H1 (cell line): Measurements from ENCODE around the gene MOGAT3. TPM values are rescaled to one million over a fixed set of nuclear protein-coding genes. Genes with fewer than 3 reads are reported as not detected.

Experiments
- CTCF ChIA-PET: fragments of 300-600 bp; sonication (Branson Sonifier 250); formaldehyde crosslinking; loops from one replicate; lab custom pipeline; 2021; ENCODE audit not compliant: partially characterized antibody; lab: Charles Lee
- POLR2A ChIA-PET: fragments of 300-600 bp; sonication (Branson Sonifier 250); formaldehyde crosslinking; loops from one replicate; lab custom pipeline; 2021; ENCODE audit warnings: inconsistent platforms; ENCODE audit not compliant: partially characterized antibody; lab: Charles Lee
- DNase-seq, 2 experiments: peaks; one replicate each; pipeline versions ENCODE4 v3.0.0 to v3.0.0-alpha.2; 2010 to 2022; ENCODE audit warnings: low spot score in 2 of 2, low read depth in 1 of 2, mixed read lengths in 1 of 2
- FAIRE-seq: peaks from 2 replicates; lab custom pipeline; 2011; peaks lifted over from hg19 to GRCh38; lab: Jason Lieb, UNC
- H2AFZ ChIP-seq: 2 replicates; pipeline ENCODE4 v1.8.1; 2012; ENCODE audit warnings: low read length, inconsistent platforms
- H2AK5ac ChIP-seq: 2 replicates; pipeline ENCODE4 v1.6.1; 2013; ENCODE audit warnings: low read depth, low read length
- H2BK120ac ChIP-seq: replicated peaks from 2 replicates; pipeline ENCODE3; 2013; ENCODE audit warnings: low read depth, low read length, inconsistent platforms
- H2BK12ac ChIP-seq: 2 replicates; pipeline ENCODE4 v1.6.1; 2013; ENCODE audit warnings: low read depth, low read length
- H2BK15ac ChIP-seq: 2 replicates; pipeline ENCODE4 v1.6.1; 2013; ENCODE audit warnings: low read length
- H2BK20ac ChIP-seq: 2 replicates; pipeline ENCODE4 v1.6.1; 2013; ENCODE audit warnings: low read length
- H2BK5ac ChIP-seq: 2 replicates; pipeline ENCODE4 v1.6.1; 2013; ENCODE audit warnings: low read depth, low read length
- H3K14ac ChIP-seq: 2 replicates; pipeline ENCODE4 v1.6.1; 2013; ENCODE audit warnings: inconsistent platforms; ENCODE audit not compliant: insufficient read length
- H3K18ac ChIP-seq: 2 replicates; pipeline ENCODE4 v1.6.1; 2013; ENCODE audit warnings: low read length; ENCODE audit errors: extremely low read depth
- H3K23ac ChIP-seq: 2 replicates; pipeline ENCODE4 v1.6.1; 2013; ENCODE audit warnings: inconsistent platforms; ENCODE audit not compliant: insufficient read length
- H3K23me2 ChIP-seq: 2 replicates; pipeline ENCODE4 v1.6.1; 2013; ENCODE audit warnings: low read depth, low read length
- H3K27ac ChIP-seq: 2 replicates; pipeline ENCODE4 v1.6.1; 2011; ENCODE audit warnings: low read depth, low read length, inconsistent platforms
- H3K27me3 ChIP-seq, 4 experiments: replicated peaks in 1 of 4; 1 replicate in 1 of 4; 2 replicates in 3 of 4; pipeline versions ENCODE4 v1.6.1 to v1.8.1; 2011 to 2013; ENCODE audit warnings: low read length in 3 of 4, mild to moderate bottlenecking in 3 of 4, inconsistent platforms in 2 of 4, mixed read lengths in 2 of 4, moderate library complexity in 1 of 4; ENCODE audit not compliant: control insufficient read depth in 3 of 4, insufficient read depth in 3 of 4; ENCODE audit errors: extremely low read depth in 1 of 4
- H3K36me3 ChIP-seq, 4 experiments: 2 replicates each; pipeline versions ENCODE4 v1.6.1 to v1.8.1; 2011 to 2013; ENCODE audit warnings: mild to moderate bottlenecking in 4 of 4, low read length in 3 of 4, moderate library complexity in 2 of 4, control low read depth in 1 of 4, inconsistent platforms in 1 of 4; ENCODE audit not compliant: insufficient read depth in 4 of 4, control insufficient read depth in 2 of 4
- H3K4ac ChIP-seq: replicated peaks from 2 replicates; pipeline ENCODE3; 2013; ENCODE audit warnings: low read length, low read depth, mixed read lengths, inconsistent platforms; ENCODE audit not compliant: insufficient read length
- H3K4me1 ChIP-seq, 4 experiments: replicated peaks in 1 of 4; 1 replicate in 1 of 4; 2 replicates in 3 of 4; pipeline versions ENCODE4 v1.6.1 to v1.8.1; 2011 to 2013; ENCODE audit warnings: low read length in 3 of 4, inconsistent platforms in 2 of 4, mixed read lengths in 1 of 4; ENCODE audit not compliant: insufficient read depth in 4 of 4, control insufficient read depth in 3 of 4
- H3K4me2 ChIP-seq, 2 experiments: 2 replicates each; pipeline versions ENCODE4 v1.6.1 to v1.8.1; 2011 to 2013; ENCODE audit warnings: low read depth in 2 of 2, low read length in 2 of 2, control low read depth in 1 of 2, inconsistent platforms in 1 of 2, mild to moderate bottlenecking in 1 of 2; ENCODE audit not compliant: insufficient read depth in 1 of 2
- H3K4me3 ChIP-seq, 4 experiments: fragments of 200-600, 300-600 bp in 1 of 4; sonication (generic), shearing (Covaris generic), sonication (Bioruptor Twin) in 1 of 4; 2 replicates each; pipeline versions ENCODE4 v1.5.1 to v1.8.1; 2011 to 2016; ENCODE audit warnings: low read length in 4 of 4, low read depth in 3 of 4, control low read depth in 2 of 4, inconsistent platforms in 2 of 4, mild to moderate bottlenecking in 2 of 4, mixed read lengths in 1 of 4, moderate library complexity in 1 of 4; ENCODE audit not compliant: insufficient read depth in 2 of 4; ENCODE audit errors: extremely low read depth in 1 of 4
- H3K56ac ChIP-seq: replicated peaks from 2 replicates; pipeline ENCODE3; 2013; ENCODE audit warnings: low read depth, mild to moderate bottlenecking, mixed read lengths, low read length, inconsistent platforms; ENCODE audit not compliant: insufficient read length
- H3K79me1 ChIP-seq: 2 replicates; pipeline ENCODE4 v1.6.1; 2013; ENCODE audit warnings: low read depth, low read length, control low read depth
- H3K79me2 ChIP-seq, 2 experiments: 2 replicates each; pipeline versions ENCODE4 v1.6.1 to v1.8.1; 2012 to 2013; ENCODE audit warnings: low read length in 2 of 2, mild to moderate bottlenecking in 2 of 2, inconsistent platforms in 1 of 2; ENCODE audit not compliant: insufficient read depth in 2 of 2, control insufficient read depth in 1 of 2
- H3K9ac ChIP-seq, 4 experiments: replicated peaks in 1 of 4; 1 replicate in 1 of 4; 2 replicates in 3 of 4; pipeline versions ENCODE4 v1.6.1 to v1.8.1; 2011 to 2013; ENCODE audit warnings: low read depth in 3 of 4, low read length in 3 of 4, control low read depth in 2 of 4, mild to moderate bottlenecking in 2 of 4, moderate library complexity in 2 of 4, inconsistent platforms in 1 of 4; ENCODE audit errors: extremely low read depth in 1 of 4
- H3K9me3 ChIP-seq, 2 experiments: 2 replicates each; pipeline versions ENCODE4 v1.6.1 to v1.8.1; 2012 to 2013; ENCODE audit warnings: mild to moderate bottlenecking in 2 of 2, moderate library complexity in 2 of 2, control low read depth in 1 of 2, inconsistent platforms in 1 of 2, low read depth in 1 of 2, low read length in 1 of 2, mixed read lengths in 1 of 2; ENCODE audit not compliant: insufficient read depth in 2 of 2
- H4K20me1 ChIP-seq, 2 experiments: replicated peaks in 1 of 2; 2 replicates each; pipeline versions ENCODE3 to v1.8.1; 2011 to 2013; ENCODE audit warnings: inconsistent platforms in 2 of 2, low read length in 2 of 2, mild to moderate bottlenecking in 1 of 2; ENCODE audit not compliant: insufficient read depth in 2 of 2, control insufficient read depth in 1 of 2
- H4K5ac ChIP-seq: 2 replicates; pipeline ENCODE4 v1.6.1; 2013; ENCODE audit warnings: low read length, low read depth, mixed read lengths, inconsistent platforms; ENCODE audit not compliant: insufficient read length
- H4K8ac ChIP-seq: 2 replicates; pipeline ENCODE4 v1.8.0; 2013; ENCODE audit warnings: mild to moderate bottlenecking, moderate library complexity, low read length, inconsistent platforms; ENCODE audit not compliant: insufficient read depth; ENCODE audit errors: extremely low read depth
- H4K91ac ChIP-seq: replicated peaks from 2 replicates; pipeline ENCODE3; 2013; ENCODE audit warnings: low read length, mixed read lengths, inconsistent platforms; ENCODE audit not compliant: insufficient read length
- ASH2L ChIP-seq: fragments of 200-600, 300-600 bp; sonication (generic); IDR thresholded peaks from one replicate; pipeline ENCODE4 v1.7.1; 2017; ENCODE audit warnings: low read length
- BRCA1 ChIP-seq: IDR thresholded peaks from 2 replicates; pipeline ENCODE4 v1.6.1; 2012; ENCODE audit warnings: low read depth, low read length, improper control_type of control experiment
- EP300 ChIP-seq, 2 experiments: IDR thresholded peaks; 1 replicate in 1 of 2; 2 replicates in 1 of 2; pipeline ENCODE4 v1.6.1; 2011 to 2012; ENCODE audit warnings: low read depth in 2 of 2, low read length in 2 of 2, mild to moderate bottlenecking in 2 of 2, borderline replicate concordance in 1 of 2, inconsistent platforms in 1 of 2, moderate library complexity in 1 of 2
- HDAC2 ChIP-seq, 2 experiments: fragments of 300-600 bp in 1 of 2; sonication (generic) in 1 of 2; IDR thresholded peaks; 2 replicates each; pipeline ENCODE4 v1.6.1; 2011 to 2012; ENCODE audit warnings: low read depth in 2 of 2, low read length in 2 of 2, mild to moderate bottlenecking in 2 of 2, moderate library complexity in 2 of 2, borderline replicate concordance in 1 of 2, inconsistent platforms in 1 of 2
- KDM4A ChIP-seq: IDR thresholded peaks from one replicate; pipeline ENCODE4 v1.7.1; 2012; ENCODE audit warnings: low read depth, mild to moderate bottlenecking, moderate library complexity, low read length, inconsistent platforms; ENCODE audit not compliant: severe bottlenecking
- PHF8 ChIP-seq: fragments of 200-600 bp; sonication (generic); conservative IDR thresholded peaks from 2 replicates; pipeline ENCODE4 v1.7.1; 2012; ENCODE audit warnings: low read depth, mild to moderate bottlenecking, inconsistent platforms, low read length, moderate library complexity
- RFX5 ChIP-seq: IDR thresholded peaks from 2 replicates; pipeline ENCODE4 v1.6.1; 2011; ENCODE audit warnings: low read depth, low read length, improper control_type of control experiment, borderline replicate concordance
- RNF2 ChIP-seq: fragments of 200-900, 300-1000 bp; sonication (generic); IDR thresholded peaks from 2 replicates; pipeline ENCODE4 v1.7.1; 2016; ENCODE audit warnings: borderline replicate concordance, low read depth, mild to moderate bottlenecking, antibody characterized with exemption, low read length; ENCODE audit not compliant: poor library complexity, severe bottlenecking; ENCODE audit errors: missing control alignments
- SIRT6 ChIP-seq: IDR thresholded peaks from one replicate; pipeline ENCODE4 v1.7.1; 2012; ENCODE audit warnings: low read length, inconsistent platforms
- TAF7 ChIP-seq: optimal IDR thresholded peaks from 2 replicates; pipeline ENCODE3; 2011; ENCODE audit warnings: low read depth, mild to moderate bottlenecking, inconsistent platforms, low read length, moderate library complexity, borderline replicate concordance
- TBP ChIP-seq: IDR thresholded peaks from 2 replicates; pipeline ENCODE4 v1.6.1; 2011; ENCODE audit warnings: low read depth, low read length, improper control_type of control experiment
- TCF12 ChIP-seq: IDR thresholded peaks from 2 replicates; pipeline ENCODE4 v1.6.1; 2011; ENCODE audit warnings: low read depth, mild to moderate bottlenecking, low read length
- WGBS, 2 experiments: shearing (Covaris generic) in 1 of 2; methylation state at CpG; one replicate each; pipeline versions ENCODE4 v1.1.6 to v1.1.7; 2013 to 2015; ENCODE audit warnings: low lambda C conversion rate in 2 of 2, mixed read lengths in 2 of 2, inconsistent platforms in 1 of 2, low coverage in 1 of 2, missing lambda C conversion rate in 1 of 2; ENCODE audit not compliant: insufficient replicate concordance in 2 of 2, insufficient coverage in 1 of 2, insufficient read length in 1 of 2; ENCODE audit errors: extremely low coverage in 1 of 2, missing lambda C conversion rate in 1 of 2; 5-methylcytosine and 5-hydroxymethylcytosine counted together
- polyA plus RNA-seq, 7 experiments: library from polyadenylated mRNA; depleted of rRNA in 3 of 7; stranded (reverse) in 5 of 7; unstranded in 2 of 7; fragments of >200 nt in 5 of 7; fragments of 200-250 nt in 2 of 7; gene quantifications; 1 replicate in 5 of 7; 2 replicates in 1 of 7; 4 replicates in 1 of 7; pipeline versions ENCODE4 v1.2.1 to v1.2.3, GENCODE V29; 2011 to 2013; ENCODE audit warnings: missing spikeins in 2 of 7, mixed read lengths in 2 of 7
- total RNA-seq: library from RNA; stranded (reverse); fragmentation: NEBNext Ultra II Directional; extraction: Animal tissue kit (Norgen Biotek cat#: 25700); gene quantifications from 2 replicates; pipeline ENCODE4 v1.2.1, GENCODE V29; 2021

The MOGAT3 gene
- total and polyA plus RNA-seq, 2 of the 8 experiments (the other 6 are each of a cell fraction or from before 2014, with no cell fraction given): 0.21 to 0.82 TPM

DNA sequence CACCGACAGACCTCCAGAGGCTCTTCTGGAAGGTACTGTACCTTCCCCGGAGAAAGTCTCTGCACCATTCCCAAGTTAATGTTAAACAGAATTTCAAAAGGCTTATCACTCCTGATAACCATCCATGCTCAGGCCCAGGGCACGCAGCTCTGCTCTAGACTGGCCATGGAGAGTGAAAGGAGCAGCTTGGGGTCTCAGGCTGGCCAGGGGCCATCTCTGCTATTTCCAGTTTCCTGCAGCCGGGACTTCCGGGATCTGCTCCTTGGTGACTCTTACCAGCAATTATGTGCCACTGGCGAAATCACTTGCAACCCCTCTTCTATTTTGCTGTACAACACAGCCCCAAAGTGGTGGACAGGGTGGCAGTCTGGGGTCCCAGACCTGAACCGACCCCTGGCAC lies 30.8 kb upstream of the MOGAT3 start:
- H3K27ac ChIP-seq: no peak overlapping the region
- peak overlapping the region; percentile 17; the same call in 1 of the 2 replicates for H2BK12ac ChIP-seq
- TF ChIP-seq TBP (no peak), KDM4A (no peak), HDAC2 (IDR thresholded peaks at IDR 0.05; ENCODE audit: borderline replicate concordance in 1 of 2, low read depth in 2 of 2, low read length in 2 of 2) (no peak), SIRT6 (no peak), TCF12 (no peak), PHF8 (no peak), BRCA1 (no peak), RFX5 (no peak), ASH2L (no peak), EP300 (IDR thresholded peaks at IDR 0.05; ENCODE audit: borderline replicate concordance in 1 of 2, low read depth in 2 of 2, low read length in 2 of 2) (no peak), TAF7 (no peak), RNF2 (no peak)

More for the DNA sequence above, 30.8 kb upstream of the MOGAT3 start:
- Histone ChIP-seq H3K4me2 (peak overlapping the region; percentile 70 to 79), H3K4me1 (peaks cover 0 to 22% (median 9%) of the 10 kb centered on the region in 4 experiments; a peak in 5 of 7 replicates), H2AK5ac (no peak overlapping the region), H4K20me1 (peaks cover 0 to 4% of the 10 kb centered on the region in 2 experiments), H2BK15ac (0 out of 2 replicates have a peak overlapping the region, but pooled peaks have one; percentile 29), H2BK5ac (peak overlapping the region; percentile 75), H3K79me1 (no peaks in the 10 kb centered on the region), H2BK120ac (no peak overlapping the region), H2BK20ac (0 out of 2 replicates have a peak overlapping the region, but pooled peaks have one; percentile 72), H3K9ac (peak overlapping the region in 2 of 4 experiments; percentile 4 to 13; a peak in 2 of 7 replicates), H3K4me3 (peak overlapping the region; percentile 44 to 67 (median 58); a peak in 7 of 8 replicates), H3K18ac (no peak overlapping the region), H3K14ac (no peak overlapping the region), H3K27me3 (no peaks in the 10 kb centered on the region), H3K23ac (no peak overlapping the region), H4K91ac (peak overlapping the region; percentile 65), H4K8ac (peak overlapping the region; percentile 57), H3K56ac (no peak overlapping the region), H3K79me2 (no peaks in the 10 kb centered on the region), H2AFZ (no peak overlapping the region), H3K9me3 (no peaks in the 10 kb centered on the region), H3K36me3 (no peaks in the 10 kb centered on the region; a peak in 1 of 8 replicates), H3K4ac (no peak overlapping the region), H3K23me2 (peaks cover 6% of the 10 kb centered on the region; the same call in 1 of the 2 replicates), H4K5ac (no peak overlapping the region)
- CTCF ChIA-PET: interaction anchor here (0.8 to 6.5 kb wide), 4 partner anchors 9 to 50 kb away, joined by 3 to 69 read pairs (median 28); partner anchors contain the start of gene FIS1
- DNase-seq (no peak), FAIRE-seq (no peak)
- WGBS, 2 experiments: 88% methylated on average over 7 of the region's 7 CpGs; no CpG with 5 or more reads in 1 of the 2 experiments
- POLR2A ChIA-PET: interaction anchor here (0.9 to 3.9 kb wide), 8 partner anchors 9 to 51 kb away, joined by 3 to 23 read pairs (median 5); partner anchors contain the start of genes FIS1, MOGAT3, PLOD3 and ZNHIT1
